Globus pallidus (tissue), 1 donor: Measurements from ENCODE around the gene HSDL2.
"Not testable (repeated sequence)": the region's sequence is repeated elsewhere in the genome, so short reads cannot be mapped to it uniquely, and the experiment has no call there.

Experiments used
- DNase-seq: peaks from one replicate; pipeline ENCODE4 v3.0.0-alpha.2; 2015; ENCODE audit warnings: low spot score

The HSDL2 gene

GRCh38 chr9:112366591-112366990, 13.3 kb upstream of the HSDL2 start:
- no peak for DNase-seq

GRCh38 chr9:112367465-112367864, 12.4 kb upstream of the HSDL2 start:
- DNase-seq = no peak

- DNase-seq = no peak
These were observed 10.1 kb upstream of the HSDL2 start for GRCh38 chr9:112369817-112370216.

- DNase-seq = no peak
These were observed 8.8 kb upstream of the HSDL2 start for GRCh38 chr9:112371060-112371459.

GRCh38 chr9:112373666-112374065, 6.2 kb upstream of the HSDL2 start:
- not testable (repeated sequence) for DNase-seq

GRCh38 chr9:112374232-112374631, 5.7 kb upstream of the HSDL2 start:
- not testable (repeated sequence) for DNase-seq

- DNase-seq = no peak
These were observed 4.5 kb upstream of the HSDL2 start for GRCh38 chr9:112375361-112375760.

- no peak for DNase-seq
These were observed 2.8 kb upstream of the HSDL2 start for GRCh38 chr9:112377087-112377486.

GRCh38 chr9:112377684-112378327, 2.1 kb upstream of the HSDL2 start:
- no peak for DNase-seq

GRCh38 chr9:112378328-112379176, 1.4 kb upstream of the HSDL2 start:
- no peak for DNase-seq

GRCh38 chr9:112379177-112380101, 469 bp upstream of the HSDL2 start:
- DNase-seq = peak; percentile 98

- DNase-seq = no peak
These were observed 915 bp downstream of the HSDL2 start for GRCh38 chr9:112380825-112381221.

- DNase-seq = no peak
These were observed 2.2 kb downstream of the HSDL2 start for GRCh38 chr9:112382066-112382465.

- no peak for DNase-seq
These were observed 2.8 kb downstream of the HSDL2 start for GRCh38 chr9:112382501-112383364.

GRCh38 chr9:112384219-112384618, 4.3 kb downstream of the HSDL2 start:
- no peak for DNase-seq

- no peak for DNase-seq
These were observed 4.8 kb downstream of the HSDL2 start for GRCh38 chr9:112384690-112385089.

GRCh38 chr9:112387115-112387514, 7.2 kb downstream of the HSDL2 start:
- DNase-seq = no peak

GRCh38 chr9:112389897-112390296, 10.0 kb downstream of the HSDL2 start:
- not testable (repeated sequence) for DNase-seq

GRCh38 chr9:112391936-112392560, 12.1 kb downstream of the HSDL2 start:
- DNase-seq = not testable (repeated sequence)

GRCh38 chr9:112393146-112393545, 13.2 kb downstream of the HSDL2 start:
- DNase-seq = not testable (repeated sequence)

GRCh38 chr9:112396416-112396815, 16.5 kb downstream of the HSDL2 start:
- no peak for DNase-seq
